Activated CD4-positive, alpha-beta T cell treated with anti-CD3 and anti-CD28 coated beads for 36 hours (primary cell): ENCODE data around the gene MST1R. TPM values are rescaled to one million over a fixed set of nuclear protein-coding genes. Genes with fewer than 3 reads are reported as not detected.

Experiments
- ATAC-seq: fragments of 200-7000 bp; cut with Tn5 transposase; one replicate; pipeline ENCODE4 v1.10.0; 2021; ENCODE audit warnings: mild to moderate bottlenecking, moderate library complexity
- CTCF ChIA-PET: fragments of 350-600 bp; sonication (Branson Sonifier 250); formaldehyde crosslinking; loops from one replicate; lab custom pipeline; 2021; ENCODE audit warnings: antibody characterized with exemption; lab: Charles Lee
- POLR2A ChIA-PET: fragments of 350-600 bp; sonication (Branson Sonifier 250); formaldehyde crosslinking; loops from one replicate; lab custom pipeline; 2021; ENCODE audit warnings: antibody characterized with exemption, inconsistent platforms; lab: Charles Lee
- DNase-seq: peaks from one replicate; pipeline ENCODE4 v3.0.0-alpha.2; 2020
- H3K27ac Mint-ChIP-seq: one replicate; pipeline ENCODE4 v1.8.0; 2021; ENCODE audit warnings: mixed read lengths
- H3K27me3 Mint-ChIP-seq: one replicate; pipeline ENCODE4 v1.8.0; 2021; ENCODE audit warnings: mixed read lengths
- H3K36me3 Mint-ChIP-seq: one replicate; pipeline ENCODE4 v1.8.0; 2021; ENCODE audit warnings: low read depth, mixed read lengths
- H3K4me1 Mint-ChIP-seq: one replicate; pipeline ENCODE4 v1.8.0; 2021; ENCODE audit warnings: mixed read lengths
- H3K4me3 Mint-ChIP-seq: one replicate; pipeline ENCODE4 v1.8.0; 2021; ENCODE audit warnings: mild to moderate bottlenecking, moderate library complexity, mixed read lengths
- H3K9me3 Mint-ChIP-seq: one replicate; pipeline ENCODE4 v1.8.0; 2021; ENCODE audit warnings: low read depth, mixed read lengths
- intact Hi-C, 2 experiments: fragments of 100-400 bp; cut with DNase I in 1 of 2; cut with micrococcal nuclease in 1 of 2; formaldehyde crosslinking; loops; one replicate each; pipeline versions ENCODE4 v1.14.2 to v1.15.1; 2022 to 2024; cut with DNase I, micrococcal nuclease
- total RNA-seq, 2 experiments: library from RNA; stranded (reverse); gene quantifications; one replicate each; pipeline ENCODE4 v1.2.3, GENCODE V29; 2021

Gene MST1R
- total RNA-seq, 2 experiments from 2014 or later: 0.86 to 1.2 TPM

DNA sequence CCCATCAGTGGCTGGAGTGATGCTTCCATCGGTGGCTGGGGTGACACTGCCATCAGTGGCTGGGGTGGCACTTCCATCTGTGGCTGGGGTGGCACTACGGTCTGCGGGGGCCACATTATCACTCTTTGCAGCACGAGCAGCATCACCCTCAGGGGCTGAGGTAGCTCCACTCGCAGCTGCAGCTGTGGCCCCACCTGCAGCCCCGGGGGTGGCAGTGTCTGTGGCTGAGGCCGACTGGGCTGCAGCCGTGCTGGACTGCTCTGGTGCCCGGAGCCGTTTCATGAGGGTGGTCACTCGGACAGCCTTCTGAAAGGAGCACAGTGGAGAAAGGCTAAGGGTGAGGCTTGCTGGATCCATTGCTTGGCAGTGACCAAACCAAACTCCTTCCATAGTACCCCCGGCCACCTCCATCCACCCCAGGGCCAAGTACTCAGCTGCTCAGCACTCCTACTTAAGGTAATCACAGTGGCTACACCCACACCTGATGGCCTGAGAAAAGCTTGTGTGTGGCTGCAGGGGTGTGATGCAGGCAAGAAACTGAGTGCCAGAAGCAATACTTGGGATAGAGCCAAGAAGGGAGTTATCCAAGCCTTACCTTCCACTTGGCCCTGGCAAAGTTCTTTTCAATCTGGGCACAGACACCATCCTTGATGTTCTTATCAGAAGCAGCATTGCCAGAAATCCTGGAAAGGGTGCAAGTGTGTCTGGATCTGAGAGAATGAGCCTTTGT lies 43.9 kb downstream of the MST1R start:
- ChIA-PET CTCF (no interaction called here), POLR2A (no interaction called here)
- ATAC-seq (no peak), DNase-seq (no peak)
- no peaks in the 10 kb centered on the region for H3K9me3 Mint-ChIP-seq
- H3K27me3 Mint-ChIP-seq: peaks cover 4% of the 10 kb centered on the region
- H3K36me3 Mint-ChIP-seq: no peaks in the 10 kb centered on the region
- H3K4me1 Mint-ChIP-seq: peaks cover 10% of the 10 kb centered on the region
- no peak overlapping the region for H3K27ac Mint-ChIP-seq
- intact Hi-C loops: loop anchor here in 1 of 2 experiments (5.0 kb wide), 2 partner anchors 43 to 72 kb away; partner anchors contain the start of genes IP6K1 and MST1R
- H3K4me3 Mint-ChIP-seq: no peak overlapping the region

DNA sequence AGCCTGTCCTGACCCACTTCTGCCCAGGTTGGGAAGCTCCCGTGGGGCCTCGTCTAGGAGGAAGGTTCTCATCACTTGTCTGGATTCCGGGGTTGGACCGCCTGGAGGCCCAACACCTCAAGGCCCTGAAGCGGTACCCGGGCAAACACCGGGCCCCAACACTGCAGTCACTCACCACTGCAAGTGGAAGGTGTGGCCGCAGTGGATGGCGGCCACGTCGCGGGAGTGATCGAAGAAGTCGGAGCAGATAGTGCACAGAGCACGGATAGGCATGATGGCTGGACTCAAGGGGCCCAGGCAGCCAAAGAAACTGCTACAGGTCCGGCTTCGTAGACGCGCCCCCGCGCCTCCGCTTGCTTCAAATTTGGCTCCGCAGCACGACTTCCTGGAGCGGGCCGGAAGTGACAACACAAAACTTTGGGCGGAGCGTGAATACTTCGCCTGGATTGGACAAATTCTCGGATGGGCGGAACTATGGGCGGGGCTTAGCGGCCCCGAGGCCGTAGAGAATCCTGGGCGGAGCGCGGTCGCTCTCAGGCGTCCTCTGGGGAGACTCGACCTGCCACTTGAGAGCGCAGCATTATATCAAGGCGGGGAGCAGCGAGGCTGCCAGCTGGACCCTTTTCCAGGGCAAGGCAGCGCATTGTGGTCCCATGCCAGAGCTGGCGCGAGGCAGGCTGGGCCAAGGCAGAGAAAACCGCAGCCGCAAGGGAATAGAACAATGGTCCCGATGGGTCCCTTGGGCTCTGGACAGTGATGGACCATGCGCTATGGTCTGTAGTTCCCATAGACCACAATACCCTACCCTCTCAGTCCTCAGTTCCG lies 47.3 kb downstream of the MST1R start, which contains the start of gene TRAIP:
TSS of gene TRAIP (minus strand) at position 384 of the 825 bp plus-strand sequence. CDS start at position 273, 111 bp downstream.
- peak within 1 kb of the TSS; percentile 97 for H3K4me3 Mint-ChIP-seq
- H3K36me3 Mint-ChIP-seq: no peaks in the 10 kb centered on the region
- H3K27ac Mint-ChIP-seq: peak within 1 kb of the TSS; percentile 81
- intact Hi-C loops: loop anchor here (1.0 to 5.0 kb wide), 16 partner anchors 13 to 436 kb away; partner anchors contain the start of genes IP6K1 (in 2 of the 2), MST1R (in 2 of the 2), AMIGO3 (in 1 of the 2) and APEH (in 1 of the 2)
- DNase-seq: peak; percentile 97
- ChIA-PET POLR2A (interaction anchor here (1.1 kb wide), 1 partner anchor 84 kb away, joined by 3 read pairs; the partner anchor contains the start of gene RBM6), CTCF (interaction anchor here (0.6 to 1.5 kb wide), 3 partner anchors 17 to 127 kb away, joined by 3 to 7 read pairs (median 4); no protein-coding TSS in a partner anchor)
- H3K27me3 Mint-ChIP-seq: no peaks in the 10 kb centered on the region
- no peaks in the 10 kb centered on the region for H3K9me3 Mint-ChIP-seq
- peaks cover 10% of the 10 kb centered on the region for H3K4me1 Mint-ChIP-seq
- ATAC-seq: peak; percentile 99

DNA sequence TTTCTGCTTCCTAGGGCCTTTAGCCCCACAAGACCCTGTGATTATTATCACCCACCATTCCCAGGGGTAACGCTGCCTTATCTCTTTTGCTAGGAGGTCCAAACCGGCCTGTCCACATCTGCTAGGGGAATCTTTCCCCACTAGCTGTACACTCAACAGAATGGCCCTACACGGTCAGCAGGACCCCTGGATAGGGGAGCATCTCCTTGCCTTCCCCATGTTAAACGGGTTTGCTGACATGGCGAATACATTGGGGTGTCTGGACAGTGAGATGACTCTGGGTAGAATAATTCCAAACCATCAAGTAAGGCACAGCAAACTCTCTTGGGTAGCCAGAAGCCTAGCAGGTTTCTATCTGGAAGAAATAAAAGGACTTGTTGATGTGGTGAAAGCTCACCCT lies 48.0 kb downstream of the MST1R start:
- Mint-ChIP-seq H3K4me1 (peaks cover 10% of the 10 kb centered on the region), H3K27ac (no peak overlapping the region), H3K27me3 (no peaks in the 10 kb centered on the region), H3K4me3 (peak overlapping the region; percentile 97), H3K9me3 (no peaks in the 10 kb centered on the region), H3K36me3 (no peaks in the 10 kb centered on the region)
- CTCF ChIA-PET: interaction anchor here (0.6 to 1.5 kb wide), 6 partner anchors 15 to 206 kb away, joined by 3 to 7 read pairs (median 4); no protein-coding TSS in a partner anchor
- intact Hi-C loops: loop anchor here (1.0 to 5.0 kb wide), 16 partner anchors 14 to 437 kb away; partner anchors contain the start of genes IP6K1 (in 2 of the 2), MST1R (in 2 of the 2), AMIGO3 (in 1 of the 2) and APEH (in 1 of the 2)
- POLR2A ChIA-PET: interaction anchor here (1.1 kb wide), 1 partner anchor 85 kb away, joined by 3 read pairs; the partner anchor contains the start of gene RBM6
- no peak for ATAC-seq
- DNase-seq: no peak

DNA sequence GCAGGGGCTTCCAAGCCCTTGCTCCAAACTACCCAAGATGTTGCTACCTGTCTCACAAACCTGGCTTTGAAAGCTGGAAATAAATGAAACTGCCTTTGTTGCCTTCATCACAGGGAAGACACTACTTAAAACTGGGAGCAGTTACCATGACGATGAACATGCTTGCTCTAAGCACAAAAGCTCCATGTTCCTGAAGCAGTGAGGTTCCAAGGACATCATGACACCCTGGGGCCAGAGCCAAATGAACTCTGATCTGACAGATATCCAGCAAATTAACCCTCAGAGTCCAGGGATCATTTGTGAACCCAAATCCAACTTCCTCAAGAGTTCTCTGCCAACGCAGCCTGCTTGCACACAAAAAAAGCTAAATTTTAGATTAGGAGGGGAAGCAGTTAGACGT lies 58.0 kb downstream of the MST1R start:
- ATAC-seq: no peak
- Mint-ChIP-seq H3K27me3 (no peaks in the 10 kb centered on the region), H3K9me3 (no peaks in the 10 kb centered on the region), H3K27ac (no peak overlapping the region), H3K4me1 (no peaks in the 10 kb centered on the region), H3K36me3 (peaks cover 17% of the 10 kb centered on the region), H3K4me3 (no peak overlapping the region)
- intact Hi-C loops: no loop called here
- CTCF ChIA-PET: interaction anchor here (0.7 kb wide), 1 partner anchor 64 kb away, joined by 3 read pairs; no protein-coding TSS in a partner anchor
- DNase-seq: no peak
- POLR2A ChIA-PET: no interaction called here

DNA sequence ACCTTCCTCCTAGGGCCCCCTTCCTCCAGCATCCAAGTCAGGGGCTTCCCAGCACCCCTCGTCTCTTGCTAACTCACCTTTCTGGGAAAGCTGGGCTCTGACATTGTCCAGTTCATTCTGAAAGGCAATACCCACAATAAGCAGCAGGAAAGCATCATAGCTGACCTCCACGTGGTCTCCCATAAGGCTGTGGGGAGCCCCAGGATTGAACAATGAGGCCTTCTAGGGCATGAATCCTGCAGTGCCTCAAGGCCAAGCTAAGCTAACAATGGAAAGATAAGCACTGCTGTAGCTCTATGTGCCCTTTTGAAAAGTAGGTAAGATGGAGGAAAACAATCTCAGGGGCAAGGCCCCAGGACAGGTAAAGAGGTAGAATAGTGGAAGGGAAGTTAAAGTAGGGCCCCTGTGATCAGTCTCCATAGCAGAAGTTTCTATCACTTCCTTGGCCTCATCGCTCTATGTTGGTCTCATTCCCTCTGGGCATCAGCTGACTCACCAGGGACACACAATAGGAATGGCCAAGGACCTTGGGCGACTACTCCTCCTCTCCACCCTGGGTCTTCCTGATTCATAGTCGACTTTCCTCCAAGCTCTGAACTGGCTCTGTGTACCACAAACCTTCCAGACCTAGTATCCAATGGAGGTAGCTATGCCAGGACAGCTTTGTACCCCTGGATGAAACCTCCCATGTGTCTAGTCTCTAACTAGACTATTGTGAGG lies 59.0 kb downstream of the MST1R start:
- H3K9me3 Mint-ChIP-seq: no peaks in the 10 kb centered on the region
- DNase-seq (no peak), ATAC-seq (no peak)
- H3K27ac Mint-ChIP-seq: no peak overlapping the region
- peaks cover 15% of the 10 kb centered on the region for H3K36me3 Mint-ChIP-seq
- no peaks in the 10 kb centered on the region for H3K4me1 Mint-ChIP-seq
- ChIA-PET POLR2A (interaction anchor here (0.6 kb wide), 1 partner anchor 71 kb away, joined by 4 read pairs; no protein-coding TSS in a partner anchor), CTCF (interaction anchor here (0.7 to 1.4 kb wide), 4 partner anchors 9 to 92 kb away, joined by 3 to 5 read pairs (median 4); partner anchors contain the start of gene INKA1)
- intact Hi-C loops: no loop called here
- H3K27me3 Mint-ChIP-seq: no peaks in the 10 kb centered on the region
- no peak overlapping the region for H3K4me3 Mint-ChIP-seq

DNA sequence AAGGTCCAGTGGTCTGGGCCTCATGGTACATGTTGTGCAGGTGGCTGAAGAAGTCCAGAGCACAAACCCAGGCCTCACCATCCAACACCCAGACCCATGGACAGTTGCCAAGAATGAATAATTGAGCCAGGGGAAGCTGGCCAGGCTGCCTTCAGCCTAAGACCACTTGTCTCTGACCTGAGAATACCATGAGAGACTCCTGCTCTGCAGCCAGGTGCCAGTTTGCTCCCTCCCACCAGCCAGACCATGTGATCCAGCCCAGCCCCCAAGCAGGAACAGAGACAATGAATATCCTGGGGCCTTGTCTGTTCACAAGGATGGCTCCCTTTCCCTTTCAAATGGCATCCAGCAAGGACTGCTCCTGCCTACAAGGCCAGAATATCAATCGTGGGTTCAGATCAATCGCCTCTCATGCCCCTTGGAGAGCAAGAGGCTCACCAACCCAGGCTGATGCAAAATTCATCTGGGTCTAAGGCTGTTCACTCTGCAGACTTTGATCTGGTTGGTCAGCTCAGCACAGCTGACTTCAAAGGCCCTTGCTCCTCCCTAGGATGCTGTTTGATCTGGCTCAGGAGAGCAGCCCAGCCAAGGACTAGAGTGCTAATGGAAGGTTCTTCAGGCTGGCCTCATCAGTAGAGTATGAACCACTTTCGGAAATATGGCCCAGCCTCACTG lies 60.7 kb downstream of the MST1R start:
- Mint-ChIP-seq H3K27ac (no peak overlapping the region), H3K27me3 (no peaks in the 10 kb centered on the region), H3K4me3 (no peak overlapping the region), H3K36me3 (peaks cover 17% of the 10 kb centered on the region), H3K4me1 (no peaks in the 10 kb centered on the region), H3K9me3 (no peaks in the 10 kb centered on the region)
- DNase-seq: no peak
- POLR2A ChIA-PET: no interaction called here
- no peak for ATAC-seq
- intact Hi-C loops: no loop called here
- CTCF ChIA-PET: no interaction called here

DNA sequence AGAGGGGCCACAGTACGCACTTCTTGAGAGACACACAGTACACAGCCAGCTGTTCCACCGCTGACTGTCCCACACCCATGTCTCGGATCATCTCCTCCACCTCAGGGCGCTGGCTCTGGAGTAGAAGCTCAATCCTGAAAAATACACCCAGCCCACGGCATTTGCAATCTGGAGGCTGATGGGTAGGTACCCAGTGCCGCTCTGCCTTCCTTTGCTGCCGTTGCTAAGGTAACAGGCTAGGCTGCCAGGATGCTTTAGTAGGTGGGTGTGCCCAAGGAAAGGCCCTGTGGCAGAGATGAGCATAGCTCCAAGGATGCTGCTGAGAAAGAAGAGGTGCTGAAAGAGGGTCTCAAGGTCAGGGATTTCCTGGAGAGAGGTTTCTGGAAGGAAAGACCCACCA lies 61.9 kb downstream of the MST1R start:
- Mint-ChIP-seq H3K4me1 (no peaks in the 10 kb centered on the region), H3K27ac (no peak overlapping the region), H3K9me3 (no peaks in the 10 kb centered on the region), H3K4me3 (no peak overlapping the region), H3K27me3 (no peaks in the 10 kb centered on the region), H3K36me3 (peaks cover 13% of the 10 kb centered on the region)
- ATAC-seq: no peak
- DNase-seq: no peak
- CTCF ChIA-PET: interaction anchor here (0.6 to 1.1 kb wide), 3 partner anchors 10 to 141 kb away, joined by 3 read pairs; no protein-coding TSS in a partner anchor
- POLR2A ChIA-PET: no interaction called here
- intact Hi-C loops: no loop called here

DNA sequence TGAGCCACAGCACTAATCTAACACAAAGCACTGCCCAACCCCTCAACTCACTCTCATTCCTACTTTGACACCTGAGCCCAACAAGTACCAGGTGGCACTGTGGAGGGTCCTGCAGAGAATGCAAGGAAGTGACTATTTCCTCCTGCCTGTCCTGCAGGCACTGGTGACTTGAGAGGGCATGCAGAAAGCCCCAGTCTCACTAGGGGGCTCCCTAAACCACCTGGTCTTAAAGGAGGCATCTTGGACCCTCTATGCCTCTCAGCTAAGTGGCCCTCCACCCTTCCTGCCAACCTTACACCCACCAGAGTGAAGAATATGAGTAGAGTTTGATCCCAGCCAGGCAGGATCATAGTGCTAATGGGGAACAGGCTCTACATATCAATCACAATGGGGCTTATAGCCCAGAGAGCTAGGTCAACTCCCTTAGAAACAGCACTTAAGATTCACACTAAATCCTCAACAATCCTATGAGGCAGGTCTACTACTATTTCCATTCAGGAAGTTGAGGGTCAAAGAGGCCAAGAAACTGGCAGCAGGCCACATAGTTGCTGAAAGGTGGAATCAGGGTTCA lies 62.5 kb downstream of the MST1R start:
- CTCF ChIA-PET: interaction anchor here (0.6 to 4.2 kb wide), 6 partner anchors 9 to 178 kb away, joined by 3 to 56 read pairs (median 4); partner anchors contain the start of genes INKA1 and UBA7
- ATAC-seq (no peak), DNase-seq (peak; percentile 37)
- Mint-ChIP-seq H3K4me3 (no peak overlapping the region), H3K27ac (no peak overlapping the region), H3K27me3 (no peaks in the 10 kb centered on the region), H3K36me3 (peaks cover 8% of the 10 kb centered on the region), H3K4me1 (no peaks in the 10 kb centered on the region), H3K9me3 (no peaks in the 10 kb centered on the region)
- intact Hi-C loops: no loop called here
- POLR2A ChIA-PET: no interaction called here

DNA sequence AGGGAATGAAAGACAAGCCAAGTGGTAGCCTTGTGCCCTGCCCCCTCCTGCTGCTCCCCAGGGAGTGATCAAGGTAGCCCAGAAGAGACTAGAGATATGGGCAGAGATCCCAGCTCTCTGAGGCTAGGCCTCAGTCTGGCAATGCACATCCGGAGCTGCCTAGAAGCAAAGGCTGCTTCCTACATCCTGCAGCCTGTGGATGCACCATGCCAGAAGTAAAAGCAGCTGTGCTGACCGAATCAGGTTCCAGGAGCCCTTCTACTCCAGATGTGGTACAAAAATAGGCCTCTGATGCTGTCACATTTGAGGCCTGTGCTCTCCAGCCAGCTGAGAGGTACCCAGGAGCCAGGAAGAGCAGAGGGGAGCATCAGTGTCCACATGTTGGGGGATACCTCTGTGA lies 63.3 kb downstream of the MST1R start:
- H3K36me3 Mint-ChIP-seq: peaks cover 4% of the 10 kb centered on the region

More for the DNA sequence above, 63.3 kb downstream of the MST1R start:
- intact Hi-C loops: no loop called here
- CTCF ChIA-PET: interaction anchor here (0.6 to 4.2 kb wide), 6 partner anchors 15 to 179 kb away, joined by 3 to 56 read pairs (median 4); partner anchors contain the start of genes INKA1 and UBA7
- Mint-ChIP-seq H3K27ac (no peak overlapping the region), H3K9me3 (no peaks in the 10 kb centered on the region), H3K27me3 (no peaks in the 10 kb centered on the region), H3K4me3 (no peak overlapping the region), H3K4me1 (no peaks in the 10 kb centered on the region)
- ATAC-seq (no peak), DNase-seq (no peak)
- POLR2A ChIA-PET: no interaction called here
